Colonic mucosa (tissue), 4 donors: Measurements from ENCODE around the gene DPEP2. TPM values are rescaled to one million over a fixed set of nuclear protein-coding genes. Genes with fewer than 3 reads are reported as not detected.

Source experiments
- DNase-seq: peaks from one replicate; pipeline ENCODE4 v3.0.0-alpha.2; 2020
- H3K27ac ChIP-seq: fragments of 200-600 bp; one replicate; pipeline ENCODE4 v1.8.0; 2021
- H3K27me3 ChIP-seq: fragments of 200-600 bp; one replicate; pipeline ENCODE4 v1.8.0; 2021
- H3K36me3 ChIP-seq: fragments of 200-600 bp; one replicate; pipeline ENCODE4 v1.8.0; 2021
- H3K4me1 ChIP-seq: fragments of 200-600 bp; one replicate; pipeline ENCODE4 v1.8.0; 2021; ENCODE audit warnings: mild to moderate bottlenecking
- H3K4me3 ChIP-seq: fragments of 200-600 bp; one replicate; pipeline ENCODE4 v1.8.0; 2021
- H3K9ac ChIP-seq, 2 donors: one replicate each; pipeline ENCODE4 v1.7.0; 2013; ENCODE audit warnings: control low read depth in 2 of 2, low read depth in 2 of 2, low read length in 2 of 2
- H3K9me3 ChIP-seq: fragments of 200-600 bp; one replicate; pipeline ENCODE4 v1.8.0; 2021
- CTCF ChIP-seq: fragments of 200-600 bp; IDR thresholded peaks from one replicate; pipeline ENCODE4 v1.8.0; 2022; ENCODE audit warnings: antibody characterized with exemption, mild to moderate bottlenecking
- intact Hi-C: fragments of 100-400 bp; cut with DNase I; formaldehyde crosslinking; loops from one replicate; pipeline ENCODE4 v1.14.1; 2022
- total RNA-seq, 2 donors: library from RNA; stranded (reverse); fragmentation: NEBNext Ultra II Directional in 1 of 2; extraction: Animal tissue kit (Norgen Biotek cat#: 25700) in 1 of 2; gene quantifications; one replicate each; pipeline ENCODE4 v1.2.1, GENCODE V29; 2021
- donor health status: healthy.
- donor health status: DM: no; HTN: no; CAD: no.
- donor health status: DM: no; HTN: no; CAD: no.

The DPEP2 gene
- total RNA-seq, 2 donors from 2014 or later: 0.88 to 0.96 TPM

- DNase-seq: no peak
- H3K4me1 ChIP-seq: peaks cover 7% of the 10 kb centered on the region
- no peak overlapping the region for H3K4me3 ChIP-seq
- TF ChIP-seq CTCF: no peak
- H3K27ac ChIP-seq: no peak overlapping the region
- no peaks in the 10 kb centered on the region for H3K27me3 ChIP-seq
- peak overlapping the region in 1 of 2 donors; percentile 26 for H3K9ac ChIP-seq
- intact Hi-C loops: no loop called here
- no peaks in the 10 kb centered on the region for H3K36me3 ChIP-seq
- no peaks in the 10 kb centered on the region for H3K9me3 ChIP-seq
Measured at GRCh38 chr16:67987460-67988160, 11.7 kb downstream of the DPEP2 start.

GRCh38 chr16:67986949-67987348 lies 12.3 kb downstream of the DPEP2 start:
- DNase-seq: no peak
- Histone ChIP-seq H3K27me3 (no peaks in the 10 kb centered on the region), H3K4me1 (peaks cover 7% of the 10 kb centered on the region), H3K9ac (no peak overlapping the region), H3K9me3 (no peaks in the 10 kb centered on the region), H3K27ac (no peak overlapping the region), H3K4me3 (no peak overlapping the region), H3K36me3 (no peaks in the 10 kb centered on the region)
- intact Hi-C loops: no loop called here
- TF ChIP-seq CTCF: no peak

- Histone ChIP-seq H3K27me3 (no peaks in the 10 kb centered on the region), H3K4me3 (no peak overlapping the region), H3K9me3 (no peaks in the 10 kb centered on the region), H3K36me3 (no peaks in the 10 kb centered on the region), H3K27ac (no peak overlapping the region), H3K9ac (no peak overlapping the region), H3K4me1 (peaks cover 7% of the 10 kb centered on the region)
- DNase-seq: no peak
- intact Hi-C loops: no loop called here
- no peak for TF ChIP-seq CTCF
Measured at GRCh38 chr16:67982011-67982696, 17.1 kb downstream of the DPEP2 start.

- no peak for DNase-seq
- Histone ChIP-seq H3K36me3 (no peaks in the 10 kb centered on the region), H3K9ac (no peak within 1 kb of the TSS), H3K27me3 (no peaks in the 10 kb centered on the region), H3K4me3 (no peak within 1 kb of the TSS), H3K27ac (no peak within 1 kb of the TSS), H3K4me1 (peaks cover 7% of the 10 kb centered on the region), H3K9me3 (no peaks in the 10 kb centered on the region)
- no peak for TF ChIP-seq CTCF
- intact Hi-C loops: no loop called here
Measured at GRCh38 chr16:67979955-67980678, 19.2 kb downstream of the DPEP2 start, which contains the start of gene DPEP3. Gene DPEP3 (minus strand): TSS chr16:67980499. CDS start chr16:67980380, 119 bp downstream.

GRCh38 chr16:67977469-67978227 lies 21.6 kb downstream of the DPEP2 start:
- intact Hi-C loops: no loop called here

More at GRCh38 chr16:67977469-67978227, 21.6 kb downstream of the DPEP2 start:
- H3K9ac ChIP-seq: no peak overlapping the region
- no peaks in the 10 kb centered on the region for H3K36me3 ChIP-seq
- TF ChIP-seq CTCF: no peak
- H3K27ac ChIP-seq: no peak overlapping the region
- no peak overlapping the region for H3K4me3 ChIP-seq
- no peaks in the 10 kb centered on the region for H3K9me3 ChIP-seq
- DNase-seq: no peak
- no peaks in the 10 kb centered on the region for H3K4me1 ChIP-seq
- no peaks in the 10 kb centered on the region for H3K27me3 ChIP-seq
